ENCODE results near the gene CTR9. TPM values are rescaled to one million over a fixed set of nuclear protein-coding genes. Genes with fewer than 3 reads are reported as not detected.

CTR9 gene
- total RNA-seq = 22.9 TPM
- long read RNA-seq, full-length matches to known transcripts = 43 of 51 reads
- long read RNA-seq, partial matches to known transcripts = 4 of 51 reads
- long read RNA-seq, other reads (novel, unspliced or antisense) = 4 of 51 reads

GRCh38 chr11:10750838-10751580 lies at the start of gene CTR9:
Gene CTR9, plus strand, starts transcription at chr11:10751246. Its CDS starts 167 bp downstream, at chr11:10751413.
- peak; percentile 34 for TF ChIP-seq CTCF (IDR thresholded peaks at IDR 0.05; ENCODE audit: borderline replicate concordance)
- Histone ChIP-seq H3K27me3 (ENCODE audit: low read depth) (no peaks in the 10 kb centered on the region), H3K36me3 (peaks cover 32% of the 10 kb centered on the region), H3K9me3 (replicated peaks) (no peaks in the 10 kb centered on the region), H3K27ac (replicated peaks) (peak within 1 kb of the TSS; percentile 94), H3K4me1 (peaks cover 29% of the 10 kb centered on the region), H3K4me3 (peak within 1 kb of the TSS; percentile 84)
- intact Hi-C loops (cut with micrococcal nuclease) = no loop called here
- DNase-seq = peak; percentile 94

- DNase-seq = no peak
- H3K9me3 ChIP-seq (replicated peaks) = no peaks in the 10 kb centered on the region
Measured at GRCh38 chr11:10701982-10702381, 49.1 kb upstream of the CTR9 start.

GRCh38 chr11:10708131-10708530 lies 42.9 kb upstream of the CTR9 start:
- H3K9me3 ChIP-seq (replicated peaks) = no peaks in the 10 kb centered on the region
- H3K4me3 ChIP-seq = no peak overlapping the region
- intact Hi-C loops (cut with micrococcal nuclease) = no loop called here
- TF ChIP-seq CTCF (IDR thresholded peaks at IDR 0.05; ENCODE audit: borderline replicate concordance) = no peak
- no peaks in the 10 kb centered on the region for H3K36me3 ChIP-seq
- no peaks in the 10 kb centered on the region for H3K27me3 ChIP-seq (ENCODE audit: low read depth)
- no peaks in the 10 kb centered on the region for H3K4me1 ChIP-seq
- no peak for DNase-seq
- no peak overlapping the region for H3K27ac ChIP-seq (replicated peaks)

More at GRCh38 chr11:10701982-10702381, 49.1 kb upstream of the CTR9 start:
- intact Hi-C loops (cut with micrococcal nuclease) = no loop called here
- no peak overlapping the region for H3K27ac ChIP-seq (replicated peaks)
- no peaks in the 10 kb centered on the region for H3K27me3 ChIP-seq (ENCODE audit: low read depth)
- H3K36me3 ChIP-seq = no peaks in the 10 kb centered on the region
- H3K4me1 ChIP-seq = no peaks in the 10 kb centered on the region
- H3K4me3 ChIP-seq = no peak overlapping the region
- no peak for TF ChIP-seq CTCF (IDR thresholded peaks at IDR 0.05; ENCODE audit: borderline replicate concordance)

DNA sequence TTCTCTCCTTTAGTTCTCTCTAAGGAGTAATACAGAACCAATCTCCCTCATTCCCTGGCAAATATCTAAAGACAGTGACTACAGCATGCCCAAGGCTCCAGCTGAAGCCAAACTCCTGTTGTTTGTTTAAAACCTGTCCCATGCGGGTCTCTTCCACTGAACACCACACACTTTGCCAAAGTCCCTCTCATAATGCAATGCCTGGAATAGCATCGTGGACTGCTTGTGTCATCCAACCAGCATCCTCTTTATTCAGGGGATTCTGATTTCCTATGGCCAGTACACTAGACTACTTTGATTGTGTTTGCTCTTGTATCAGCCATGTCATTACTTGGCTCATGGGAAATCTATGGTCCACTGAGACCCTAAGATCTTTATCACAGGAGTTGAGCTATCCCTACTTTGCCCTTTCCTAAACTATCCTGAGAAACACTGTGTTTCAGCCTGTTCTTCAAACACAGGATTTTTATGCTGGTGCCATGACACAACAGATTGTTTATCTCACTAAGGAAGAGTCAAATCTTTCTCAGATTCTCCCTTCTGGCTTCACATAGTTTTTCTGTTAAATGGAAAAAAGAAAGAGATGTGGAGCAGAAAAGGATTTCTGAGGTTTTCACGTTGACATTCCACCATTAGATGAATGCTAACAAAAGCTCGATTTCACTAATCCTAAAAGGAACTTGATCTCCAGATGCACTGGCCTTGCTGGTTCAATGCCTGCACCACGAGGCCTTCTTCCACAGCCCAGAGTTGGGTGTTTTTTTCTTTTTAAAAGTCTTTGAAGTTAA lies 41.6 kb upstream of the CTR9 start:
- intact Hi-C loops (cut with micrococcal nuclease) = no loop called here
- Histone ChIP-seq H3K4me1 (no peaks in the 10 kb centered on the region), H3K9me3 (replicated peaks) (no peaks in the 10 kb centered on the region), H3K4me3 (no peak overlapping the region), H3K27ac (replicated peaks) (no peak overlapping the region), H3K36me3 (no peaks in the 10 kb centered on the region), H3K27me3 (ENCODE audit: low read depth) (no peaks in the 10 kb centered on the region)
- TF ChIP-seq CTCF (IDR thresholded peaks at IDR 0.05; ENCODE audit: borderline replicate concordance) = no peak
- no peak for DNase-seq

- no peak for TF ChIP-seq CTCF (IDR thresholded peaks at IDR 0.05; ENCODE audit: borderline replicate concordance)
- Histone ChIP-seq H3K36me3 (no peaks in the 10 kb centered on the region), H3K4me1 (no peaks in the 10 kb centered on the region), H3K27ac (replicated peaks) (no peak overlapping the region), H3K27me3 (ENCODE audit: low read depth) (peaks cover 7% of the 10 kb centered on the region), H3K4me3 (no peak overlapping the region), H3K9me3 (replicated peaks) (no peaks in the 10 kb centered on the region)
- intact Hi-C loops (cut with micrococcal nuclease) = no loop called here
- no peak for DNase-seq
Measured at GRCh38 chr11:10715571-10715970, 35.5 kb upstream of the CTR9 start.

All from left ventricle myocardium inferior (tissue), 1 donor.